ENCODE results near the gene OR56B1.

DNA sequence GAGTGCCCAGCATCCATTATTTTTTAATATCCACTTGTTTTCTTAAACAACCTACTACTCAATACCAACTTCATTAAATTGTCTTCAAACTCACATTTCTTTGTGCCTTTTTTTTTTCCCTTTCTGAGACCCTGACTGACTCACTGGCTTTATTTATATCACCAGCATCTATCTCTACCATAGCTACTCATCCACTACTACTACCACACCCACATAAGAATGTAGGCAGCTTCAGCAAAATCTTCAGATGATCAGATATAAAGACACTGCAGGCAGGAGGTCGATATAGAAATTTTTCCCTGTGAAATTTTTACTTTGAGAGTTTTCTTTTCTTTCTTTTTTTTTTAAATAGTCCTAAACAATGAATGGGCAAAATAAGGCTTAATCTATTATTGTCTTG, 2.2 kb downstream of the OR56B1 start:
- no peak for TF ChIP-seq CEBPB (IDR thresholded peaks at IDR 0.05)
- TF ChIP-seq, protein P1, sequence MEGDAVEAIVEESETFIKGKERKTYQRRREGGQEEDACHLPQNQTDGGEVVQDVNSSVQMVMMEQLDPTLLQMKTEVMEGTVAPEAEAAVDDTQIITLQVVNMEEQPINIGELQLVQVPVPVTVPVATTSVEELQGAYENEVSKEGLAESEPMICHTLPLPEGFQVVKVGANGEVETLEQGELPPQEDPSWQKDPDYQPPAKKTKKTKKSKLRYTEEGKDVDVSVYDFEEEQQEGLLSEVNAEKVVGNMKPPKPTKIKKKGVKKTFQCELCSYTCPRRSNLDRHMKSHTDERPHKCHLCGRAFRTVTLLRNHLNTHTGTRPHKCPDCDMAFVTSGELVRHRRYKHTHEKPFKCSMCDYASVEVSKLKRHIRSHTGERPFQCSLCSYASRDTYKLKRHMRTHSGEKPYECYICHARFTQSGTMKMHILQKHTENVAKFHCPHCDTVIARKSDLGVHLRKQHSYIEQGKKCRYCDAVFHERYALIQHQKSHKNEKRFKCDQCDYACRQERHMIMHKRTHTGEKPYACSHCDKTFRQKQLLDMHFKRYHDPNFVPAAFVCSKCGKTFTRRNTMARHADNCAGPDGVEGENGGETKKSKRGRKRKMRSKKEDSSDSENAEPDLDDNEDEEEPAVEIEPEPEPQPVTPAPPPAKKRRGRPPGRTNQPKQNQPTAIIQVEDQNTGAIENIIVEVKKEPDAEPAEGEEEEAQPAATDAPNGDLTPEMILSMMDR (IDR thresholded peaks at IDR 0.05): no peak
- no peak for TF ChIP-seq RFX5 (IDR thresholded peaks at IDR 0.05)
- TF ChIP-seq, protein P2, sequence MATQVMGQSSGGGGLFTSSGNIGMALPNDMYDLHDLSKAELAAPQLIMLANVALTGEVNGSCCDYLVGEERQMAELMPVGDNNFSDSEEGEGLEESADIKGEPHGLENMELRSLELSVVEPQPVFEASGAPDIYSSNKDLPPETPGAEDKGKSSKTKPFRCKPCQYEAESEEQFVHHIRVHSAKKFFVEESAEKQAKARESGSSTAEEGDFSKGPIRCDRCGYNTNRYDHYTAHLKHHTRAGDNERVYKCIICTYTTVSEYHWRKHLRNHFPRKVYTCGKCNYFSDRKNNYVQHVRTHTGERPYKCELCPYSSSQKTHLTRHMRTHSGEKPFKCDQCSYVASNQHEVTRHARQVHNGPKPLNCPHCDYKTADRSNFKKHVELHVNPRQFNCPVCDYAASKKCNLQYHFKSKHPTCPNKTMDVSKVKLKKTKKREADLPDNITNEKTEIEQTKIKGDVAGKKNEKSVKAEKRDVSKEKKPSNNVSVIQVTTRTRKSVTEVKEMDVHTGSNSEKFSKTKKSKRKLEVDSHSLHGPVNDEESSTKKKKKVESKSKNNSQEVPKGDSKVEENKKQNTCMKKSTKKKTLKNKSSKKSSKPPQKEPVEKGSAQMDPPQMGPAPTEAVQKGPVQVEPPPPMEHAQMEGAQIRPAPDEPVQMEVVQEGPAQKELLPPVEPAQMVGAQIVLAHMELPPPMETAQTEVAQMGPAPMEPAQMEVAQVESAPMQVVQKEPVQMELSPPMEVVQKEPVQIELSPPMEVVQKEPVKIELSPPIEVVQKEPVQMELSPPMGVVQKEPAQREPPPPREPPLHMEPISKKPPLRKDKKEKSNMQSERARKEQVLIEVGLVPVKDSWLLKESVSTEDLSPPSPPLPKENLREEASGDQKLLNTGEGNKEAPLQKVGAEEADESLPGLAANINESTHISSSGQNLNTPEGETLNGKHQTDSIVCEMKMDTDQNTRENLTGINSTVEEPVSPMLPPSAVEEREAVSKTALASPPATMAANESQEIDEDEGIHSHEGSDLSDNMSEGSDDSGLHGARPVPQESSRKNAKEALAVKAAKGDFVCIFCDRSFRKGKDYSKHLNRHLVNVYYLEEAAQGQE (IDR thresholded peaks at IDR 0.05): no peak
- TF ChIP-seq POLR2A (IDR thresholded peaks at IDR 0.05; ENCODE audit: low read length): no peak
- TF ChIP-seq, protein P3, sequence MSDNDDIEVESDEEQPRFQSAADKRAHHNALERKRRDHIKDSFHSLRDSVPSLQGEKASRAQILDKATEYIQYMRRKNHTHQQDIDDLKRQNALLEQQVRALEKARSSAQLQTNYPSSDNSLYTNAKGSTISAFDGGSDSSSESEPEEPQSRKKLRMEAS (IDR thresholded peaks at IDR 0.05): no peak
- no peak for TF ChIP-seq EP300 (IDR thresholded peaks at IDR 0.05)
- TF ChIP-seq HDAC2 (IDR thresholded peaks at IDR 0.05): no peak
- TF ChIP-seq, protein P4, sequence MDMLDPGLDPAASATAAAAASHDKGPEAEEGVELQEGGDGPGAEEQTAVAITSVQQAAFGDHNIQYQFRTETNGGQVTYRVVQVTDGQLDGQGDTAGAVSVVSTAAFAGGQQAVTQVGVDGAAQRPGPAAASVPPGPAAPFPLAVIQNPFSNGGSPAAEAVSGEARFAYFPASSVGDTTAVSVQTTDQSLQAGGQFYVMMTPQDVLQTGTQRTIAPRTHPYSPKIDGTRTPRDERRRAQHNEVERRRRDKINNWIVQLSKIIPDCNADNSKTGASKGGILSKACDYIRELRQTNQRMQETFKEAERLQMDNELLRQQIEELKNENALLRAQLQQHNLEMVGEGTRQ (IDR thresholded peaks at IDR 0.05): no peak
- no peak for TF ChIP-seq HOXB13 (CRISPR knock-in tag; IDR thresholded peaks at IDR 0.05; ENCODE audit: low read depth)
- TF ChIP-seq, protein P5, sequence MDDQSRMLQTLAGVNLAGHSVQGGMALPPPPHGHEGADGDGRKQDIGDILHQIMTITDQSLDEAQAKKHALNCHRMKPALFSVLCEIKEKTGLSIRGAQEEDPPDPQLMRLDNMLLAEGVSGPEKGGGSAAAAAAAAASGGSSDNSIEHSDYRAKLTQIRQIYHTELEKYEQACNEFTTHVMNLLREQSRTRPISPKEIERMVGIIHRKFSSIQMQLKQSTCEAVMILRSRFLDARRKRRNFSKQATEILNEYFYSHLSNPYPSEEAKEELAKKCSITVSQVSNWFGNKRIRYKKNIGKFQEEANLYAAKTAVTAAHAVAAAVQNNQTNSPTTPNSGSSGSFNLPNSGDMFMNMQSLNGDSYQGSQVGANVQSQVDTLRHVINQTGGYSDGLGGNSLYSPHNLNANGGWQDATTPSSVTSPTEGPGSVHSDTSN (IDR thresholded peaks at IDR 0.05): no peak
- no peak for TF ChIP-seq HOXA7 (CRISPR knock-in tag; IDR thresholded peaks at IDR 0.05)
- no peak for TF ChIP-seq MAFK (IDR thresholded peaks at IDR 0.05; ENCODE audit: partially characterized antibody)
